Right cardiac atrium (tissue), 5 donors: ENCODE results near the gene WDR27. TPM values are rescaled to one million over a fixed set of nuclear protein-coding genes. Genes with fewer than 3 reads are reported as not detected.
"Not testable (repeated sequence)": the region's sequence is repeated elsewhere in the genome, so short reads cannot be mapped to it uniquely, and the experiment has no call there.

Experiments used
- ATAC-seq, 2 donors: fragments of 200-7000 bp; cut with Tn5 transposase; one replicate each; pipeline versions ENCODE4 v1.8.0 to v1.9.1; 2020; ENCODE audit warnings: moderate library complexity in 2 of 2, mild to moderate bottlenecking in 1 of 2
- DNase-seq, 3 donors: peaks; one replicate each; pipeline ENCODE4 v3.0.0-alpha.2; 2020
- H3K27ac ChIP-seq: one replicate; pipeline ENCODE4 v1.5.1; 2013; ENCODE audit warnings: mild to moderate bottlenecking, low read length, control low read depth, moderate library complexity
- H3K27me3 ChIP-seq: one replicate; pipeline ENCODE4 v1.6.1; 2013; ENCODE audit not compliant: control insufficient read depth, insufficient read depth
- H3K4me1 ChIP-seq: one replicate; pipeline ENCODE4 v1.6.1; 2013; ENCODE audit warnings: low read length; ENCODE audit not compliant: control insufficient read depth, insufficient read depth
- H3K4me3 ChIP-seq: one replicate; pipeline ENCODE4 v1.5.1; 2013; ENCODE audit warnings: low read length, control low read depth
- H3K9me3 ChIP-seq: one replicate; pipeline ENCODE4 v1.6.1; 2013; ENCODE audit warnings: low read length; ENCODE audit not compliant: control insufficient read depth
- WGBS: extraction: QIAGEN DNeasy Blood & Tissue Kit; methylation state at CpG from one replicate; pipeline ENCODE4 v1.1.7; 2013; 5-methylcytosine and 5-hydroxymethylcytosine counted together
- intact Hi-C, 4 donors: fragments of 100-400 bp; cut with DNase I; formaldehyde crosslinking; loops; one replicate each; pipeline versions ENCODE4 v1.11.0 to v1.14.0; 2022 to 2023
- polyA plus RNA-seq: library from polyadenylated mRNA; stranded (reverse); fragments of 200-250 nt; gene quantifications from one replicate; pipeline ENCODE4 v1.2.3, GENCODE V29; 2013
- total RNA-seq, 4 donors: library from RNA; stranded (reverse); fragmentation: NEBNext Ultra II Directional; extraction: Animal tissue kit (Norgen Biotek cat#: 25700); gene quantifications; one replicate each; pipeline ENCODE4 v1.2.1, GENCODE V29; 2021
- donor health status: healthy with polysubstance abuse.
- donor health status: DM: no; HTN: yes; CAD: no.
- donor health status: DM: no; HTN: no; CAD: no.
- donor health status: DM: no; HTN: yes; CAD: no; lungs with severe emphysema.
- donor health status: DM: yes; HTN: yes; CAD: no.

WDR27 gene
- total and polyA plus RNA-seq, 5 donors: 6.3 to 13.6 (median 11.1) TPM

- intact Hi-C loops: no loop called here
- DNase-seq: no peak
- WGBS: 97% methylated on average over 7 of the region's 7 CpGs
- Histone ChIP-seq H3K4me1 (no peaks in the 10 kb centered on the region), H3K27me3 (no peaks in the 10 kb centered on the region), H3K4me3 (no peak overlapping the region), H3K27ac (no peak overlapping the region), H3K9me3 (no peaks in the 10 kb centered on the region)
- no peak for ATAC-seq
Measured at GRCh38 chr6:169623343-169623742, 78.5 kb downstream of the WDR27 start.

GRCh38 chr6:169622618-169623017 lies 79.2 kb downstream of the WDR27 start:
- Histone ChIP-seq H3K4me1 (no peaks in the 10 kb centered on the region), H3K4me3 (no peak overlapping the region), H3K27me3 (no peaks in the 10 kb centered on the region), H3K27ac (no peak overlapping the region), H3K9me3 (no peaks in the 10 kb centered on the region)
- intact Hi-C loops: no loop called here
- DNase-seq (no peak), ATAC-seq (no peak)
- 76% methylated on average over 6 of the region's 6 CpGs for WGBS

- 87% methylated on average over 13 of the region's 13 CpGs for WGBS
- ATAC-seq: no peak
- intact Hi-C loops: no loop called here
- Histone ChIP-seq H3K27ac (no peak overlapping the region), H3K27me3 (no peaks in the 10 kb centered on the region), H3K4me3 (no peak overlapping the region), H3K9me3 (no peaks in the 10 kb centered on the region), H3K4me1 (no peaks in the 10 kb centered on the region)
- no peak for DNase-seq
Measured at GRCh38 chr6:169621311-169621710, 80.5 kb downstream of the WDR27 start.

GRCh38 chr6:169620171-169621130 lies 81.4 kb downstream of the WDR27 start:
- H3K27me3 ChIP-seq: no peaks in the 10 kb centered on the region
- H3K9me3 ChIP-seq: no peaks in the 10 kb centered on the region
- no peak overlapping the region for H3K27ac ChIP-seq
- H3K4me1 ChIP-seq: no peaks in the 10 kb centered on the region
- intact Hi-C loops: no loop called here
- ATAC-seq (no peak), DNase-seq (no peak)
- 90% methylated on average over 10 of the region's 10 CpGs for WGBS
- H3K4me3 ChIP-seq: no peak overlapping the region

- no peak for DNase-seq
- WGBS: 89% methylated on average over 1 of the region's 1 CpG
- no peak overlapping the region for H3K27ac ChIP-seq
Measured at GRCh38 chr6:169619650-169620049, 82.2 kb downstream of the WDR27 start.

DNA sequence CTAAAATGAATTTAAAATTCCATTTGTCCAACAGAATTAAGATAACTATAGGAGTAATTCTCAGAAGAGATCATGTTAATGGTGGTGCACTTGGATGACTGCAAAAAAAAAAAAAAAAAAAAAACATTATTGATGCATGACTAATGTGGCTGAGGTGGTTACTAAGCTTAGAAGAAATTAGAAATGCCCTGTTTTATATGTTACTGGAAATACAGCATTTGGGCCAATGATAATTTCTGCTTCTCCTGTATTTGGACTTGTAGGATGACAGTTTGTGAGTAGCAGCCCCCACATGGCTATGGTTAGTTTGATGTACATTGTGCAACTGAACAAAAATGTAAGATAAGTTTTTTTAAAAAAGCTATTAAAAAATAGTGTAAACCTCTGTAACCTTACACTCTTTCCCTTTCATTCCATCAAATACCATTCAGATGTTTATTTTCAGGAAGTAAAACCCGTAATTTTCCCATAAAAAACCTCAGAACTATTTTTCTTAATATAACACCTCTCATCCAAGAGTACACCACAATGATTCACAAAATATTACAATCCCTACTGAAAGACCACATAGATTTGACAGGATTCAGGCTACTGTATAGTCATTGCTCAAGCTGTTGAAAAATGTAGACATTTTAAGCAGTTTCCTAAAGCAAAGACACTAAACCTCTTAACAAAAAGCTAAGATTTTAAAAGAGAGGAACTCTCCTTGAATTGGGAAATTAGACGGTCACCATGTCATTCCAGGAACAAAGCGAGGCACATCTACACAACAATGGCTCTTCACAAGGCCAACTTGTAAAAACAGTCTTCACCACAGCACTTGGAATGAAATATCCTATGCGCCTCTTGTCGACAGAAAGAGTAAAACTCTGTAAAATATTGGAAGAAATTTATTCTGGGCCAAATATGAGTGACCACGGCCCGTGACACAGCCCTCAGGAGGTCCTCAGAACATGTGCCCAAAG lies 83.0 kb downstream of the WDR27 start:
- H3K9me3 ChIP-seq: no peaks in the 10 kb centered on the region
- H3K27me3 ChIP-seq: no peaks in the 10 kb centered on the region
- H3K4me1 ChIP-seq: no peaks in the 10 kb centered on the region
- intact Hi-C loops: no loop called here
- ATAC-seq: no peak
- H3K27ac ChIP-seq: no peak overlapping the region
- no peak overlapping the region for H3K4me3 ChIP-seq
- DNase-seq: no peak
- whole genome bisulfite sequencing: 88% methylated on average over 7 of the region's 7 CpGs

More at GRCh38 chr6:169619650-169620049, 82.2 kb downstream of the WDR27 start:
- intact Hi-C loops: no loop called here
- no peak for ATAC-seq
- no peaks in the 10 kb centered on the region for H3K9me3 ChIP-seq
- no peak overlapping the region for H3K4me3 ChIP-seq
- H3K27me3 ChIP-seq: no peaks in the 10 kb centered on the region
- no peaks in the 10 kb centered on the region for H3K4me1 ChIP-seq

DNA sequence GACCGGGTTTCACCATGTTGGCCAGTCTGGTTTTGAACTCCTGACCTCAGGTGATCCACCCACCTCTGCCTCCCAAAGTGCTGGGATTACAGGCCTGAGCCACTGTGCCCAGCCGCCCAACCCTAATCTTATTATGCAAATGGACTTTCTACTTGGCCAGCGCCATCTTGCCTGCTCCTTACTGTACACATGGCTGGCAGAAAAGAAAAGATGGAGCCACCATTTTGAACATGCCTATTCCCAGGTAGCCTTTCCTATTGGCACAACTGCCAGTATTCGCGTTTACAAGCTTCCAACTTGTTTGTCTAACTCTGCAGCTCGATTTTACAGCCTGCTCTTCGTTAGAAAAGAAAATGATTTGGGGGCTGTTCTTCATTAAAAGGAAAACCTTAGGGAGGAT lies 84.3 kb downstream of the WDR27 start:
- no peak overlapping the region for H3K27ac ChIP-seq
- H3K4me3 ChIP-seq: no peak overlapping the region
- intact Hi-C loops: no loop called here
- no peak for DNase-seq
- H3K9me3 ChIP-seq: no peaks in the 10 kb centered on the region
- no peak for ATAC-seq
- no peaks in the 10 kb centered on the region for H3K27me3 ChIP-seq
- WGBS: 96% methylated on average over 7 of the region's 7 CpGs
- no peaks in the 10 kb centered on the region for H3K4me1 ChIP-seq

DNA sequence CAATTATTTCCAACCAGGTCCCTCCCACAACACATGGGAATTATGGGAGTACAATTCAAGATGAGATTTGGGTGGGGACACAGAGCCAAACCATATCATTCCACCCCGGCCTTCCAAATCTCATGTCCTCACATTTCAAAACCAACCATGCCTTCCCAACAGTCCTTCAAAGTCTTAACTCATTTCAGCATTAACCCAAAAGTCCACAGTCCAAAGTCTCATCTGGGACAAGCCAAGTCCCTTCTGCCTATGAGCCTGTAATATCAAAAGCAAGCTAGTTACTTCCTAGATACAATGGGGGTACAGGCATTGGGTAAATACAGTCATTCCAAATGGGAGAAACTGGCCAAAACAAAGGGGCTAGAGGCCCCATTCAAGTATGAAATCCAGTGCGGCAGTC lies 93.2 kb downstream of the WDR27 start:
- H3K9me3 ChIP-seq, ATAC-seq, H3K27ac ChIP-seq, intact Hi-C loops, DNase-seq, H3K27me3 ChIP-seq, H3K4me3 ChIP-seq, H3K4me1 ChIP-seq: not testable (repeated sequence)
- WGBS: 97% methylated on average over 2 of the region's 2 CpGs

DNA sequence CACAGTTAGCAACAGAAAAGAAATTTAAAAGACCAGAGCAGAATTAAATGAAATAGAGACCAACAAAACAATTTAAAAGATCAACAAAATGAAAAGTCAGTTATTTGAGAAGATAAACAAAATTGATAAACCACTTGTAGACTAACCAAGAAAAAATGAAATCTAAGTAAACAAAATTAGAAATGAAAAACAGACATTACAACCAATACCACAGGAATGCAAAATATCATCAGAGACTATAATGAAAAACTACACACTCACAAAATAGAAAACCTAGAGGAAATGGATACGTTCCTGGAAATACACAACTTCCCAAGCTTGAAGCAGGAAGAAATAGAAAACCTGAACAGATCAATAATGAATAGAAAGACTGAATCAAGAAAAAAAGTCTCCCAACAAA lies 97.8 kb downstream of the WDR27 start:
- Histone ChIP-seq H3K27ac (no peak overlapping the region), H3K9me3 (no peaks in the 10 kb centered on the region), H3K4me3 (no peak overlapping the region), H3K4me1 (no peaks in the 10 kb centered on the region), H3K27me3 (no peaks in the 10 kb centered on the region)
- intact Hi-C loops: no loop called here
- no peak for ATAC-seq
- DNase-seq: no peak
- 82% methylated on average over 1 of the region's 1 CpG for WGBS

GRCh38 chr6:169601129-169601528 lies 100.7 kb downstream of the WDR27 start:
- intact Hi-C loops, DNase-seq: not testable (repeated sequence)

DNA sequence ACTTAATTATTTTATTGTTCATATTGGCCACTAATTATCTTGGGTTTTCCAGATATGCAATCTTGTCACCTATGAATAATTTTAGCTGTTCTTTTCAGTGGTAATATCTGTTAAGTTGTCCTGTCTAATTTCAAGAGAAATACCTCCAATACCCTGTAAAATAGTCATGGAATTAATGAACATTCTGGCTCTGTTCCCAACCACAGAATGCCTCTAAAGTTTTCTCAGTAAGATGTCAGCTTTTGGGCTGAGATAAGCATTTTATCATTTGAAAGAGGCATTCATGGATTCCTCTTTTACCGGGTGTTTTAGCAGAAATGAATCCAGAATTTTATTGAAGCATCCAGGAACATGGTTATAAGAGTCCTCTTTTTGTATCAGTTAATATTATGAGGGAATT lies 109.3 kb downstream of the WDR27 start:
- 48% methylated on average over 1 of the region's 1 CpG for WGBS
- intact Hi-C loops: no loop called here
- Histone ChIP-seq H3K27me3 (no peaks in the 10 kb centered on the region), H3K4me1 (no peaks in the 10 kb centered on the region), H3K9me3 (no peaks in the 10 kb centered on the region), H3K4me3 (no peak overlapping the region), H3K27ac (no peak overlapping the region)
- ATAC-seq: no peak
- no peak for DNase-seq

More at GRCh38 chr6:169601129-169601528, 100.7 kb downstream of the WDR27 start:
- not testable (repeated sequence) for ATAC-seq, H3K27me3 ChIP-seq, H3K27ac ChIP-seq, H3K9me3 ChIP-seq, H3K4me3 ChIP-seq, H3K4me1 ChIP-seq
- WGBS: 100% methylated on average over 1 of the region's 1 CpG
